Trophoblast cell (in vitro differentiated cells and primary cell): ENCODE measurements around the gene KLLN.

Experiments used
- DNase-seq, 2 donors: peaks; one replicate each; pipeline ENCODE4 v3.0.0-alpha.2; 2016
- H2AFZ ChIP-seq: 2 replicates; pipeline ENCODE4 v1.6.1; 2013; ENCODE audit warnings: low read length, moderate library complexity, mild to moderate bottlenecking; ENCODE audit not compliant: insufficient read depth, poor library complexity
- H2AK5ac ChIP-seq: 2 replicates; pipeline ENCODE4 v1.6.1; 2013; ENCODE audit warnings: mild to moderate bottlenecking, low read length
- H2BK120ac ChIP-seq: 2 replicates; pipeline ENCODE4 v1.6.1; 2013; ENCODE audit warnings: low read length, mild to moderate bottlenecking, moderate library complexity; ENCODE audit not compliant: insufficient read depth, poor library complexity
- H2BK12ac ChIP-seq: 2 replicates; pipeline ENCODE4 v1.6.1; 2013; ENCODE audit warnings: mild to moderate bottlenecking, low read length, moderate library complexity
- H2BK5ac ChIP-seq: 2 replicates; pipeline ENCODE4 v1.6.1; 2013; ENCODE audit warnings: low read length, low read depth, moderate library complexity, mild to moderate bottlenecking; ENCODE audit not compliant: poor library complexity
- H3K14ac ChIP-seq: 2 replicates; pipeline ENCODE4 v1.6.1; 2013; ENCODE audit warnings: mild to moderate bottlenecking, low read length
- H3K18ac ChIP-seq: 2 replicates; pipeline ENCODE4 v1.6.1; 2013; ENCODE audit warnings: mild to moderate bottlenecking, low read length
- H3K23ac ChIP-seq: 2 replicates; pipeline ENCODE4 v1.6.1; 2013; ENCODE audit warnings: low read length
- H3K27ac ChIP-seq: 2 replicates; pipeline ENCODE4 v1.5.1; 2013; ENCODE audit warnings: low read depth, mild to moderate bottlenecking, inconsistent platforms, low read length, moderate library complexity
- H3K27me3 ChIP-seq: 2 replicates; pipeline ENCODE4 v1.6.1; 2013; ENCODE audit warnings: inconsistent platforms, mild to moderate bottlenecking, low read length, moderate library complexity; ENCODE audit not compliant: insufficient read depth
- H3K36me3 ChIP-seq, 2 experiments: 1 replicate in 1 of 2; 2 replicates in 1 of 2; pipeline ENCODE4 v1.6.1; 2013; ENCODE audit warnings: low read length in 2 of 2, mild to moderate bottlenecking in 2 of 2, moderate library complexity in 1 of 2; ENCODE audit not compliant: insufficient read depth in 2 of 2, control insufficient read depth in 1 of 2
- H3K4ac ChIP-seq: 2 replicates; pipeline ENCODE4 v1.6.1; 2013; ENCODE audit warnings: low read depth, mild to moderate bottlenecking, low read length, moderate library complexity
- H3K4me1 ChIP-seq, 2 experiments: 1 replicate in 1 of 2; 2 replicates in 1 of 2; pipeline ENCODE4 v1.6.1; 2013; ENCODE audit warnings: low read length in 2 of 2, mild to moderate bottlenecking in 2 of 2, moderate library complexity in 1 of 2; ENCODE audit not compliant: insufficient read depth in 2 of 2, control insufficient read depth in 1 of 2
- H3K4me2 ChIP-seq: 2 replicates; pipeline ENCODE4 v1.6.1; 2013; ENCODE audit warnings: inconsistent platforms, mild to moderate bottlenecking, low read length, moderate library complexity
- H3K4me3 ChIP-seq: 2 replicates; pipeline ENCODE4 v1.5.1; 2013; ENCODE audit warnings: mild to moderate bottlenecking, low read depth, low read length, inconsistent platforms
- H3K79me1 ChIP-seq: one replicate; pipeline ENCODE4 v1.6.1; 2013; ENCODE audit warnings: low read length
- H3K79me2 ChIP-seq: 2 replicates; pipeline ENCODE4 v1.6.1; 2013; ENCODE audit warnings: low read length, mild to moderate bottlenecking; ENCODE audit not compliant: control insufficient read depth, insufficient read depth, poor library complexity
- H3K9ac ChIP-seq: 2 replicates; pipeline ENCODE4 v1.6.1; 2013; ENCODE audit warnings: mild to moderate bottlenecking, low read length
- H3K9me3 ChIP-seq: 2 replicates; pipeline ENCODE4 v1.6.1; 2013; ENCODE audit warnings: low read depth, mild to moderate bottlenecking, control low read depth, inconsistent platforms, low read length; ENCODE audit not compliant: insufficient read depth
- H4K12ac ChIP-seq: 2 replicates; pipeline ENCODE4 v1.6.1; 2013; ENCODE audit warnings: low read depth, mild to moderate bottlenecking, low read length, moderate library complexity
- H4K8ac ChIP-seq: 2 replicates; pipeline ENCODE4 v1.6.1; 2013; ENCODE audit warnings: low read depth, mild to moderate bottlenecking, low read length, moderate library complexity
- H4K91ac ChIP-seq: one replicate; pipeline ENCODE4 v1.6.1; 2013; ENCODE audit warnings: low read depth, mild to moderate bottlenecking, low read length, moderate library complexity
- WGBS: extraction: QIAGEN DNeasy Blood & Tissue Kit; methylation state at CpG from one replicate; pipeline ENCODE4 v1.1.7; 2013; ENCODE audit warnings: missing lambda C conversion rate; ENCODE audit not compliant: insufficient read length, insufficient coverage; ENCODE audit errors: extremely low coverage; 5-methylcytosine and 5-hydroxymethylcytosine counted together

The KLLN gene

DNA sequence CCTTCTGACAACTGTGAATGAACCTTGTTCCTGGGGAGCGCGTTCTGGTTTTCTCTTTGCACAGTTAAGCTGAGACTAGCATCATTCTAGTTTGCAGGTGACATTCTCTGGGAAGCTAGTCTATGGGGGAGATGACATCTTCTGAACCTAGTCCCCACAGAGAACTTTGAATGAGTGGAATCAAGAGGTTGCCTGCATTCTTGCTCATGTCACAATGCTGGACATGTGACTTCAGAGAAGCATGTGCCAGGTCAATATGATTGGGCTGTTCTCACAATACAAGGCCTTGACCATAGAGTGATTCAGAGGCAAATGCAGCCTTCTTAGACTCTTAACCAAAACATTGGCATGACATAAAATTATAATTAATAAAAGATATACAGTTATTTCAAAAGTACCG, 22.1 kb downstream of the KLLN start:
- H3K23ac ChIP-seq = no peak overlapping the region
- no peak overlapping the region for H2BK5ac ChIP-seq
- H3K9ac ChIP-seq = no peak overlapping the region
- no peak overlapping the region for H4K8ac ChIP-seq
- H2AFZ ChIP-seq = no peak overlapping the region
- no peaks in the 10 kb centered on the region for H3K79me2 ChIP-seq
- H4K12ac ChIP-seq = no peak overlapping the region
- H3K4me1 ChIP-seq = peaks cover 2 to 5% of the 10 kb centered on the region in 2 experiments
- no peak overlapping the region for H2AK5ac ChIP-seq
- DNase-seq = no peak
- H3K18ac ChIP-seq = no peak overlapping the region
- peaks cover 13% of the 10 kb centered on the region for H3K79me1 ChIP-seq
- H3K4ac ChIP-seq = no peak overlapping the region
- no peaks in the 10 kb centered on the region for H3K36me3 ChIP-seq
- no peak overlapping the region for H4K91ac ChIP-seq
- H3K27me3 ChIP-seq = no peaks in the 10 kb centered on the region
- no peak overlapping the region for H3K4me2 ChIP-seq
- no peak overlapping the region for H3K27ac ChIP-seq
- no peak overlapping the region for H2BK12ac ChIP-seq
- H3K14ac ChIP-seq = no peak overlapping the region
- H3K4me3 ChIP-seq = no peak overlapping the region
- WGBS = no CpG with 5 or more reads among the region's 3 CpGs
- no peaks in the 10 kb centered on the region for H3K9me3 ChIP-seq
- H2BK120ac ChIP-seq = no peak overlapping the region

DNA sequence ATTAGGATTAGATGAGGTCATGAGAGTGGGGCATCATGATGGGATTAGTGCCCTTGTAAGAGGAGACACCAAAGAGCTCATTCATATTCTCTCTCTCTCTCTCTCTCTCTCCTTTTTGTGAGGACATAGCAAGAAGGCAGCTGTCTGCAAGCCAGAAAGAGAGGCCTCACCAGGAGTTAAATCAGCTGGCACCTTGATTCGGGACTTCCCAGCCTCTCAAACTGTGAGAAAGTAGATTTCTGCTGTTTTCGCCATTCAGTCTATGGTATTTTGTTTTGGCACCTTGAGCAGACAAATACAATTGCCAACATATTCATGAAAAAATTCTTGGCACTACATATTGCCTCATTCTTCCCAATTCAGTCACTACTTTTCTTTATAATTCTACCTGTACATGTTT, 24.7 kb downstream of the KLLN start:
- DNase-seq = no peak
- peaks cover 5% of the 10 kb centered on the region for H3K79me1 ChIP-seq
- no peak overlapping the region for H4K91ac ChIP-seq
- H2AFZ ChIP-seq = no peak overlapping the region
- no peak overlapping the region for H3K9ac ChIP-seq
- H2AK5ac ChIP-seq = no peak overlapping the region
- H3K27ac ChIP-seq = no peak overlapping the region
- H3K4me2 ChIP-seq = no peak overlapping the region
- H4K8ac ChIP-seq = no peak overlapping the region
- no peak overlapping the region for H2BK12ac ChIP-seq
- no peak overlapping the region for H3K4me3 ChIP-seq
- H3K14ac ChIP-seq = no peak overlapping the region
- no peak overlapping the region for H3K4ac ChIP-seq
- H3K18ac ChIP-seq = no peak overlapping the region
- H3K27me3 ChIP-seq = no peaks in the 10 kb centered on the region
- peaks cover 0 to 3% of the 10 kb centered on the region in 2 experiments for H3K4me1 ChIP-seq
- H2BK5ac ChIP-seq = no peak overlapping the region
- H4K12ac ChIP-seq = no peak overlapping the region
- H3K9me3 ChIP-seq = no peaks in the 10 kb centered on the region
- no peaks in the 10 kb centered on the region for H3K36me3 ChIP-seq
- H3K79me2 ChIP-seq = no peaks in the 10 kb centered on the region
- H3K23ac ChIP-seq = no peak overlapping the region
- H2BK120ac ChIP-seq = no peak overlapping the region
- no CpG with 5 or more reads among the region's 2 CpGs for WGBS

DNA sequence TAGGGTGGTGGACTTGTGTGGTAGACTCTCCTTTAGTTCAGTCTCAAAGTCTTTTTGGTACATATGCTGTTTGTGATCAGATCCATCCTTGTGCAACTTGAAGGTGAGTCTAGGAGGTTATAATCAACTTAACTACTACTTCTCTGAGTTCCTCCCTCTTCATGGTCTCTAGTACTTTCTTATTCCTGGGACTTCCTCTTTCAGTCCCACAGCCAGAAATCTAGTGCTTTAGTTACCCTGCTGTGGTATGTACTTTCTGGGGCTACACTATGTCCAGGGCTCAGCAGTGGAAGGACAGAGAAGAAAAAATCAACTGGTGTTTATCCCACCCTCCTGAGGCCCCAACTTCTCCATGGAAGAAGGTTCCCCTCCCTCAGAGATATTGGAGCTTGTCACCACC, 25.9 kb downstream of the KLLN start:
- Histone ChIP-seq H4K8ac (no peak overlapping the region), H3K79me1 (peaks cover 3% of the 10 kb centered on the region), H2BK5ac (no peak overlapping the region), H3K27me3 (no peaks in the 10 kb centered on the region), H3K4ac (no peak overlapping the region), H2BK12ac (no peak overlapping the region), H3K14ac (no peak overlapping the region), H2AK5ac (no peak overlapping the region), H2AFZ (no peak overlapping the region), H3K9me3 (no peaks in the 10 kb centered on the region), H3K27ac (no peak overlapping the region), H3K9ac (no peak overlapping the region), H3K36me3 (no peaks in the 10 kb centered on the region), H3K4me2 (no peak overlapping the region), H3K23ac (no peak overlapping the region), H3K4me3 (no peak overlapping the region), H3K79me2 (no peaks in the 10 kb centered on the region), H2BK120ac (no peak overlapping the region), H3K18ac (no peak overlapping the region), H4K91ac (no peak overlapping the region), H3K4me1 (peaks cover 0 to 2% of the 10 kb centered on the region in 2 experiments), H4K12ac (no peak overlapping the region)
- no peak for DNase-seq

DNA sequence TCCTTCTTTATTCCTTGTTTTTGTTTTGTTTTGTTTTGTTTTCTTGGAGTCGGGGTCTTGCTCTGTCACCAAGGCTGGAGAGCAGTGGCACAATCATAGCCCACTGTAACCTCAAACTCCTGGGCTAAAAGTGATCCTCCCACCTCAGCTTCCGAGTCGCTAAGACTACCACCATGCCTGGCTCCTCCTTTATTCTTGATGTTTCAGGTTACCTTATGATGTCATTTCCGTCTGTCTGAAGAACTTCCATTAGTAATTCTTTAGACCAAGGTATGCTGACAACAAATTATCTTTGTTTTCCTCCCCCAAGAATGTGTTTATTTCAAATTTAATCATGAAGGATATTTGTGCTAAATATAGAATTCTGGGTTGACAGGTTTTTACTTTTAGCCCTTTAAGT, 27.2 kb downstream of the KLLN start:
- Histone ChIP-seq H3K23ac (no peak overlapping the region), H3K27ac (no peak overlapping the region), H3K79me1 (no peaks in the 10 kb centered on the region), H3K14ac (no peak overlapping the region), H3K27me3 (no peaks in the 10 kb centered on the region), H3K79me2 (no peaks in the 10 kb centered on the region), H3K4ac (no peak overlapping the region), H4K8ac (no peak overlapping the region), H4K91ac (no peak overlapping the region), H3K4me3 (no peak overlapping the region), H2AK5ac (no peak overlapping the region), H3K36me3 (no peaks in the 10 kb centered on the region), H3K9ac (no peak overlapping the region), H3K9me3 (no peaks in the 10 kb centered on the region), H2BK120ac (no peak overlapping the region), H3K18ac (no peak overlapping the region), H2BK5ac (no peak overlapping the region), H2AFZ (no peak overlapping the region), H3K4me1 (no peaks in the 10 kb centered on the region), H4K12ac (no peak overlapping the region), H3K4me2 (no peak overlapping the region), H2BK12ac (no peak overlapping the region)
- no CpG with 5 or more reads among the region's 4 CpGs for WGBS
- DNase-seq = no peak
